ENCODE data around the gene DEGS2.

GRCh38 chr14:100191584-100192249 is 32.3 kb upstream of the DEGS2 start:
- TF ChIP-seq POLR2A (IDR thresholded peaks at IDR 0.05), result no peak
- no peak for TF ChIP-seq CTCF (IDR thresholded peaks at IDR 0.05)
- TF ChIP-seq EP300 (IDR thresholded peaks at IDR 0.05), result no peak

All from upper lobe of left lung (tissue), 4 donors.